Activated CD8-positive, alpha-beta T cell treated with anti-CD3 and anti-CD28 coated beads, Interleukin-2, amount 10 ng/mL, durations not matched to agents 7 days and 5 days (primary cell): ENCODE measurements around the gene MAD1L1. TPM values are rescaled to one million over a fixed set of nuclear protein-coding genes. Genes with fewer than 3 reads are reported as not detected.

Experiments
- ATAC-seq: fragments of 150-1000 bp; cut with Tn5 transposase; one replicate; pipeline ENCODE4 v1.10.0; 2021; ENCODE audit warnings: moderate library complexity
- CTCF ChIA-PET: fragments of 350-600 bp; sonication (Branson Sonifier 250); formaldehyde crosslinking; loops from one replicate; lab custom pipeline; 2021; ENCODE audit warnings: antibody characterized with exemption; lab: Charles Lee
- POLR2A ChIA-PET: fragments of 350-600 bp; sonication (Branson Sonifier 250); formaldehyde crosslinking; loops from one replicate; lab custom pipeline; 2021; ENCODE audit warnings: antibody characterized with exemption; lab: Charles Lee
- DNase-seq: peaks from one replicate; pipeline ENCODE4 v3.0.0-alpha.2; 2020
- H3K27ac Mint-ChIP-seq: one replicate; pipeline ENCODE4 v1.8.0; 2021; ENCODE audit warnings: mild to moderate bottlenecking, mixed read lengths
- H3K27me3 Mint-ChIP-seq: one replicate; pipeline ENCODE4 v1.8.0; 2021; ENCODE audit warnings: low read depth, mixed read lengths
- H3K36me3 Mint-ChIP-seq: one replicate; pipeline ENCODE4 v1.8.0; 2021; ENCODE audit warnings: low read depth, mixed read lengths
- H3K4me1 Mint-ChIP-seq: one replicate; pipeline ENCODE4 v1.8.0; 2021; ENCODE audit warnings: low read depth, mixed read lengths
- H3K4me3 Mint-ChIP-seq: one replicate; pipeline ENCODE4 v1.8.0; 2021; ENCODE audit warnings: mild to moderate bottlenecking, mixed read lengths
- H3K9me3 Mint-ChIP-seq: one replicate; pipeline ENCODE4 v1.8.0; 2022; ENCODE audit warnings: mixed read lengths; ENCODE audit not compliant: insufficient read depth
- total RNA-seq, 2 experiments: library from RNA; stranded (reverse); gene quantifications; one replicate each; pipeline ENCODE4 v1.2.3, GENCODE V29; 2021

Gene MAD1L1
- total RNA-seq, 2 experiments from 2014 or later, result 79.8 to 82.7 TPM

DNA sequence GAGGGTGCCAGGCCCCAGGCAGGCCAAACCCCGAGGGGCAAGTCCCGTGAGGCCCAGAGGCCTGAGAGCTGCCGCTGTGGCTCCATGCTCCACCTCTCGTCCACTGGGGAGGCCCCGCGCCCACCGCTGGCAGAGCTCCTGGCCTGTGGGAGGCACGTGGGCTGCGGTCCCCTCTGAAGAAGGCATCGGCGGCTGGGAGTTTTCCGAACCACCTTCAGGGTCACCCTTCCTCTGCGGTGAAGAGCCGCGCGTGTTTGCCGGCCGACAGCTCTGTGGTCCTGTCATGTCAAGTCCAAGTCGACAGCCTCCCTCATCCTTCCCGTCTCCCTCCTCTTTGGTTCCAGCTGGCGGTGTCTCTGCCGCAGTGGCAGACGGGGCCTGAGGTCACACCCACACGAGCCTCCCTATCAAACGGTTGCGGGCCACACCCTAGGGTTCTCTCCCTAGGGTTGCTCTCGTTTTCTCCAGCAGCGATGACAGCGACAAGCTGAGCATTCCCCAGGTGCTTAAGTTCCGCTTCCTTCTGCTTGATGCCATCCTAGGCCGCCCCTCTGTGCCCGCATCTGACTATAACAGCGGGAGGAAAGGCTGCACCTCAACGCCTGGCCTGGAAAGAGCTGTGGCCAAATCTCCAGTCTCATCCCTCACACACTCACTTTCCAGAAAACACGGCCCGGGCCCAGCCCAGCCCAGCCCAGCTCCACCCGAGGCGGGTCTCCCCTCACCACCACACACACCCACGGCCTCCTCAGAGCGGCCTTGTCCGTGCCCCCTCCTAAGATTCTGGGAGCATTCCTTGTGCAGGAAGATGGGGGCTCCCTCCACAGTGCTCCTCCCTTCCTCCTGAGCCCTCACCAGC lies 377.6 kb downstream of the MAD1L1 start:
- Mint-ChIP-seq H3K27ac (peak overlapping the region; percentile 37), H3K4me1 (peaks cover 18% of the 10 kb centered on the region), H3K9me3 (no peaks in the 10 kb centered on the region), H3K4me3 (no peak overlapping the region), H3K27me3 (no peaks in the 10 kb centered on the region), H3K36me3 (peaks cover 9% of the 10 kb centered on the region)
- POLR2A ChIA-PET, result no interaction called here
- DNase-seq (no peak), ATAC-seq (peak; percentile 25)
- CTCF ChIA-PET, result no interaction called here

DNA sequence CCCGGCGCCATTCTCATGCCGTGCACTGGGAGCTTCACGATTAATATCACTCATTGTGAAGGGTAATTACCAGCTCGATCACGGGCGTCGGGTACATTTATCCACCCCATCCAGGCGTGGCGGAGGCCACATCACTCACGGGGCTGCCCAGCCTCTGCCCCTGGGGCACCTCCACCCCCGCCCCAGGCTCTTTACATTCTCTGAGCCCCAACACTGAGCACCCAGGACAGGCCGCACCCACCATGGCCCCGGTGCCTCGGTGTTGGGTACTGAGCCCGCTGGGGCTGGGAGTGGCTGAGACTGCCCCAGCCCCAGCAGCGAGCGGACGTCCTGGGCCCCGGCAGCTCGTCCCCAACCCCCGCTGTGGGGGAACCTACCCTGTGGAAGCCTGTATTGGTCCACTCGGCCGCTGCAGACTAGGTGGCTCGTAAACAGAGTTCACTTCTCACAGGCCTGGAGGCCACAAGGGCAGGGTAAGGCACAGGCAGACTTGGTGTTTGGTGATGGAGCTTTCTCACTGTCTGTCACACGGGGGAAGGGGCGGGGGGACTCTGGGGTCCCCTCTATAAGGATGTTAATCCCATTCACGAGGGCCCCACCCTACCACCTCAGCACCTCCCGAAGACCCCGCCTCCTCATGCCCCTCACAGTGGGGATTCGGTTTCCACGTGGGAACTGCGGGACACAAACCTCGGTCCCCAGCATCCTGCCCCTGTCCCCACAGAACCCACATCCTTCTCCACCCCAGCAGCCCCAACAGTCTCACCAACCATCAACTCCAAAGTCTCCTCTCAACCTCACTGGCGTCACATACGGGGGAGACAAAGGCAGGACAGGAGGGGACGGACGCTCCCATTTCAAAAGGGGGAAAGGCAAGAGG lies 378.5 kb downstream of the MAD1L1 start:
- CTCF ChIA-PET, result no interaction called here
- no peak overlapping the region for H3K4me3 Mint-ChIP-seq
- H3K27me3 Mint-ChIP-seq, result no peaks in the 10 kb centered on the region
- ATAC-seq (peak; percentile 32), DNase-seq (peak; percentile 54)
- peak overlapping the region; percentile 37 for H3K27ac Mint-ChIP-seq
- peaks cover 9% of the 10 kb centered on the region for H3K36me3 Mint-ChIP-seq
- POLR2A ChIA-PET, result no interaction called here
- no peaks in the 10 kb centered on the region for H3K9me3 Mint-ChIP-seq
- H3K4me1 Mint-ChIP-seq, result peaks cover 18% of the 10 kb centered on the region

DNA sequence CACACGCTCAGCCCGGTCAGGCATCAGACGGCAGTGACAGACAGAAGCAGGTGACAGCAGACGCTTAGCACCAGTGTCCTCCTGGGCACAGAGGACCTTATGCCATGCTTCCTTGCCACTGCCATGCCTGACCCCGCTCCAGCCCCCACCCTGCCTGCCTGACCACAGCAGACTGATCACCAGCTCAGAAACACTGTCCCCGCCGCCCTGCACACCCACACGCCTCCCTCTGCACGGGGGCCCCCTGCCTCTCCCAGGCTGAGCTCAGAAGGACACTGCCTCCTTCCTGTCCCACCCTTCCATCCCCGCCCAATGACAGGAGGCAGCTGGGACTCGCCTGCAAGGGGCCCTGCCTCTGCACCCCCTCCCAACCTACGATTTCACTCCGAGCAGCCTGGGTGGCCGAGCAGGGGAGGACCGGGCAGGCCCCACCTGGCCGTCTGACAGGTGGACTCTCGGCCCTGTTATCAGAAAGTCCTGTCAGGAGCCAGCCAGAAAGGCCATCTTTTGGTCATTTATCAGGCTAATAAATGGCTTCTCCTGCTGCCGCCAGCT lies 379.2 kb downstream of the MAD1L1 start:
- no peaks in the 10 kb centered on the region for H3K27me3 Mint-ChIP-seq
- CTCF ChIA-PET, result no interaction called here
- ATAC-seq, result no peak
- H3K9me3 Mint-ChIP-seq, result no peaks in the 10 kb centered on the region
- H3K4me3 Mint-ChIP-seq, result no peak overlapping the region
- POLR2A ChIA-PET, result no interaction called here
- peaks cover 9% of the 10 kb centered on the region for H3K36me3 Mint-ChIP-seq
- no peak overlapping the region for H3K27ac Mint-ChIP-seq
- DNase-seq, result no peak
- peaks cover 18% of the 10 kb centered on the region for H3K4me1 Mint-ChIP-seq

DNA sequence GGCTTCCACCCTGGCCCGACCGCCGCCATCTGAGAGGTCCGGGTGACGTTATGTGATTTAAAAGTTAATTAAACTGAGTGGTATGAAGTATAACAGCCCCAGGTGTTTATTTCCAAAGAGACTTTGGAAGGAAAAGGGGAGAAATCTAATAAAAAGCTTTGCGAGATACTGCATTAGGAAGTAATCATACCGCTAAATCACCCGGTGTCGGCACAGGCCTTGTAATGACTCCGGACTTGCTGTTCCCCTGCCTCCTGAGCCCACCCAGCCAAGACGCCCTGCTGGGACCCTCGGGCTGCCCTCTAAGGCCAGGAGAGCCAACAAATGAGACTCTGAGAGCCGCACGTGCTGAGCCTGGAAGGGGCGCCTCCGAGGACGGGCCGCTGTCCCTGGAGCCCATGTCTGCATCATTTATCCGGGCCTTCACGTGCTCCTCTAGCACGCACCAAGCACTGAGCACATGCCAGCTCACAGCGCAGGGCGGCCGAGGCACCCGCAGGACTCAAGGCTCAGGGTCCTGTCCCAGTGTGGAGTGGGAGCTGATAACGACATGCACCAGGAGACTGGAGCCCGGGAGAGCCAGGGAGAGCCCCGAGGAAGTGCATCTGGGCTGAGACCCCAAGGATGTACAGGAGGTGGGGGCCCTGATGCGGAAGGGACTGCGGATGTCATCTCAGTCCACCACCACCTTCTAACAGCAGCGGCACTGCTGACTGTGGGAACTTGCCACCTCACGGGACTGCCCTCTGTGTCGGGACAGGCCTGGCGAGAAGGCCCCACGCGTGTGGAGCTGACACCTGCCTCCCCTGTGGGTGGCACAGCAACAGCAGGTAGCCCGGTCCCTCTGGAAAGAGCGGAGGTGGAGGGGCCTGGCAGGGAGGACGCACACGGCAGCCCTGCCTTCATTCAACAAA lies 380.0 kb downstream of the MAD1L1 start:
- Mint-ChIP-seq H3K9me3 (no peaks in the 10 kb centered on the region), H3K27ac (no peak overlapping the region), H3K4me3 (no peak overlapping the region), H3K36me3 (peaks cover 9% of the 10 kb centered on the region), H3K27me3 (no peaks in the 10 kb centered on the region), H3K4me1 (peaks cover 18% of the 10 kb centered on the region)
- no peak for DNase-seq
- ChIA-PET CTCF (no interaction called here), POLR2A (no interaction called here)
- ATAC-seq, result no peak

DNA sequence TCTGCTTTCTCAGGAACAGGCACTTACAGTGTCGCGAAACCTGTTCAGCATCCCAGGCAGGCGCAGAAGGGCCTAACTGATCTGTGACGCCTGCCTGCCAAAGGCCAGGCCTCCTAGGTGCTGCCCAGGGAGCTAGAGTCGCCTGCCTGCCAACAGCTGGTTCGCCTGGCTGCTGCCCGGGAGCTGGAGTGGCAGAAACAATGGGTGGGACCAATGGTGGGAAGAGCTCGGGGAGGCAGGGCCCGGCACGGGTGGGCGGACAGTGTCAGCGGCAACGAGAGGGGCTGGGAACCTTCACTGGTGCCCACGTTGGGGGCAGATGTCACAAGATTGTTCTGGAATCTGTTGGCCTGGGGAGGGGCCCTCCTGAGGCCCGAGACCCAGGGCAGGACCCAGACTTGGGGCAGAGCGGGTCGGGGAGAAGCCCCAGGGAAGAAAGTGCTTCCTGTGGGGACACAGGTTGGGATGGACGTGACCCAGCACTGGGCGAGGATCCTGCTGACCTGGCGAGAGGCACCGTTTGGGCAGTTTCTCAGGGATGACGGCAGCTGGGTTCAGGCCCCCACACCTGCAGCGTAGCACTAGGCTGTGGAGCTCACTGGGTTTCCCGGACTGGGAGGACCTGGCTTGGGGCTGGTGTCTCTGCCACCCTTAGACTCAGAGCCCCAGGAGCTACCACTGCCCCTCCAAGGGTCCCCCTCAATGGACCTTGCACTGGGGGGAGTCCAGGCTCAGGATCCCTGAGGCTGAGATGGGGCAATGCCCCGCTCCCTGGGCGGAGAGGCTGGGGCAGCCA lies 380.8 kb downstream of the MAD1L1 start:
- Mint-ChIP-seq H3K27me3 (no peaks in the 10 kb centered on the region), H3K4me1 (peaks cover 18% of the 10 kb centered on the region), H3K36me3 (peaks cover 9% of the 10 kb centered on the region), H3K4me3 (no peak overlapping the region), H3K9me3 (no peaks in the 10 kb centered on the region), H3K27ac (no peak overlapping the region)
- CTCF ChIA-PET, result no interaction called here
- DNase-seq (no peak), ATAC-seq (no peak)
- POLR2A ChIA-PET, result no interaction called here

DNA sequence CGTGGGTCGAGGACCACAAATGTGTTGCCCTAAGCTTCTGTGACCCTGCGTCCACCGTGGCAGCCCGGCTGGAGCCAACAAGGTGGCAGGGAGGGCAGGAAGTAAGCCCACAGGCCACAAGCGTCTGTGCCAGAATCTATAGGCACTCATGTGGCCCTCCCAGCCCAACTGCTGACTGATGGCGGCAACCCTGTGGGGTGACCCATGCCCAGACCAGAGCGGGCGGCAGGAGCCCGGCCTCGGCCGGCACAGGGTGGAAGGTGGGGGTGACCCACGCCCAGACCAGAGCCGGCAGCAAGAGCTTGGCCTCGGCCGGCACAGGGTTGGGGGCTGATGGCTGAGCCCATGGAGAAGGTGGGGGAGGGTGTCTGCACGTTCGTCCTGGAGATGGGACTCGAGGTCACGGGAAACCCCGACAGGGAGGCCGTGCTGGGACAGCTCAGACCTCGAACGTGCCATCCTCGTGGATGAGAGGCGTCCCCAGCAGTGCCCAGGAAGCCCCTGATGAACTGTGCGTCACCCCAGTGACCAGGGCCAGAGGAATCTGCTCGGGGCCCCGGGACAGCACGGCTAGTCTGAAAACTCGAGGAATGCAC lies 381.7 kb downstream of the MAD1L1 start:
- CTCF ChIA-PET, result no interaction called here
- no peak for ATAC-seq
- Mint-ChIP-seq H3K27ac (no peak overlapping the region), H3K36me3 (peaks cover 9% of the 10 kb centered on the region), H3K27me3 (no peaks in the 10 kb centered on the region), H3K9me3 (no peaks in the 10 kb centered on the region), H3K4me1 (peaks cover 18% of the 10 kb centered on the region), H3K4me3 (no peak overlapping the region)
- DNase-seq, result no peak
- POLR2A ChIA-PET, result no interaction called here

DNA sequence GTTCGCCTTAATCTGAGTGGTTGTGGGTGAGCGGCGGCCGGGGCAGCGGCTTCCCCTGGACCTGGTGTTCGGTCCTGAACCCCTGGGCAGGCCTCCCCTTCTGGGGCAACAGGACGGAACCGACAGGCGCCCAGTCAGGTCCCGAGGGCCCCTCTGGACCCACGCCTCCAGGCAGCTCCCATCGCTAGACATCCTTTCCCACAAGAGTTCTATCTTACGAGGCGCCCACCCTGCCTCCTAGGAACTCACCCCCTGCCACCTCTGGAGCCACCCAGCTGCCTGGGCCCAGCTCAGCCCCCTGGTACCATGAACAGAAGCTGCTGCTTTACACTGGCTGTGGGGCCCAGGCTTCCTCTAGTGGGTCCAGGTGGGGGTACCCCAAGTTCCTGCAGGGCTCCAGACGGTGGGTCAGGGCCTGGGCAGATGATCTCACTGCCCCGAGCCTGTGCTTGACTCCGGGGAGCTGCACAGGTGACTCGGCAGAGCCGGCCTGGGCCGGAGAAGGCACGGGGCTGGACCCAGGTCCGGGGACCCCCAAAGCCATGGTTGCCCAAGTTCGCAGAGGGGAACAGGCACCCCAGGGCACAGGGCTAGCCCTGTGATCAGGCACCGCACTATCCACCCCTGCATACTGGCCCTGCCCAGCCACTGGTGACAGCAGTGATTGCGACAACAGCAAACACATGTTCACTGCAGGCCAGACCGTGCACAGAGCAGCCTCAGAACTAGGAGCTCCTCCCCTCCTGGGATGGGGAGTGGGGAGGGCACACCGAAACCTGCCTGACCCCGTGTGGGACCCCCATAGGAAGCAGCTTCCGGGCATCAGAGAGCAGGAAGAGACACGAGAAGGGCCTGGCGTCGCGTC lies 382.4 kb downstream of the MAD1L1 start:
- H3K9me3 Mint-ChIP-seq, result no peaks in the 10 kb centered on the region
- peaks cover 6% of the 10 kb centered on the region for H3K36me3 Mint-ChIP-seq

DNA sequence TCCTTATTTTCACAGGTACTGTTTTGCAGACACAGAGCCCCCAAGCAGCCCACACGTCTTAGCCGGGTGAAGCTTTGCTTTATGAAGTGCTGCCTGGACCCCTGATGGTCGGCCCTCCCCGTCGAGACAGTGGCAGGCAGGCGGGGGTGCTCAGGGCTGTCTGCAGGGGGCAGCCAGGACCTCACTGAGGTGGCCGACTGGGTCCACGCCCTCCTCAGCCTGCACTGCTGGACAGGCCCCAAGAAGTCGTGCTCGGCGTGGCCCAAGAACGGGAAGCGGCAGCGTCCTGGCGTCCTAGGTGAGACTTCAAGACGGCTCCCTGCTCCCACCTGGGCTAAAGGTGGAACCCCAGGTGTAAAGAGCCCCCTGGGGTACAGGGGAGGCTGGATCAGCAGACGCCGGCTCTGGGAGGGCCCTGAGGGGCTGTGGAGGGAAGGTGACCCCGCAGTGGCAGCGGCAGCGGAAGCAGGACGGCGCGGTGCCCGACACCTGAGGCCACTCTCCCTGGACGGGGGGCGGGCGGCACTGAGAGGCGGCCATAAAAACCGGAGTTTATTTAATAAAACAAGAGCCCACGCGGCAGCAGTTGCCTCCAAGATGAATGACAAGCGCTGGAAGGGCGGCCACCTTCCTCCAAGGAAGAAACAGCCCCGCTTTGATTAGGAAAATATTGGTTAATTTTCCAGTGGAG lies 383.2 kb downstream of the MAD1L1 start:
- ATAC-seq (no peak), DNase-seq (no peak)
- Mint-ChIP-seq H3K36me3 (peaks cover under 1% of the 10 kb centered on the region), H3K27ac (no peak overlapping the region), H3K4me1 (peaks cover 7% of the 10 kb centered on the region), H3K9me3 (no peaks in the 10 kb centered on the region), H3K27me3 (no peaks in the 10 kb centered on the region), H3K4me3 (no peak overlapping the region)
- CTCF ChIA-PET, result no interaction called here
- POLR2A ChIA-PET, result no interaction called here

More for the DNA sequence above, 382.4 kb downstream of the MAD1L1 start:
- H3K27me3 Mint-ChIP-seq, result no peaks in the 10 kb centered on the region
- CTCF ChIA-PET, result no interaction called here
- ATAC-seq (no peak), DNase-seq (no peak)
- peaks cover 15% of the 10 kb centered on the region for H3K4me1 Mint-ChIP-seq
- no peak overlapping the region for H3K27ac Mint-ChIP-seq
- H3K4me3 Mint-ChIP-seq, result no peak overlapping the region
- POLR2A ChIA-PET, result no interaction called here

DNA sequence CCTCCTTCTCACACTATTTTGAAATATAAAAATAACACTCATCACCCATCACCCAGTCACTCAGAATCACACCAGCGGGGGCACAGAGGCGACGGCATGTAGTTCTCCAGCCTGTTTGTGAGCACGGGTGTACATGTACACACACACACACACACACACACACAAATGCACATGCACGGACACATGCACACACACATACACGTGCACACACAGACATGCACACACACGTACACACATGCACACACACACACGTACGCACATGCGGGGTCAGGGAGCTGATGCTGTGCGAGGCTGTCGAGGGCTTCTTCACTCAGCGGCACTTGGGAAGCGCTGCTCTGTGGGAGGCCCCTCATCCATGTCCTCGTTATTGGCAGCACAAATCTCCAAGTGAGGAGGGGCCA lies 383.8 kb downstream of the MAD1L1 start:
- no peaks in the 10 kb centered on the region for H3K36me3 Mint-ChIP-seq
- ChIA-PET POLR2A (no interaction called here), CTCF (no interaction called here)
- no peak for ATAC-seq
- no peaks in the 10 kb centered on the region for H3K9me3 Mint-ChIP-seq
- no peak overlapping the region for H3K27ac Mint-ChIP-seq
- H3K4me1 Mint-ChIP-seq, result peaks cover 3% of the 10 kb centered on the region
- no peak for DNase-seq
- no peak overlapping the region for H3K4me3 Mint-ChIP-seq
- no peaks in the 10 kb centered on the region for H3K27me3 Mint-ChIP-seq
